Measurements from ENCODE around the gene SPTB.

GRCh38 chr14:64841121-64841651, 38.5 kb downstream of the SPTB start:
- TF ChIP-seq, protein P1, sequence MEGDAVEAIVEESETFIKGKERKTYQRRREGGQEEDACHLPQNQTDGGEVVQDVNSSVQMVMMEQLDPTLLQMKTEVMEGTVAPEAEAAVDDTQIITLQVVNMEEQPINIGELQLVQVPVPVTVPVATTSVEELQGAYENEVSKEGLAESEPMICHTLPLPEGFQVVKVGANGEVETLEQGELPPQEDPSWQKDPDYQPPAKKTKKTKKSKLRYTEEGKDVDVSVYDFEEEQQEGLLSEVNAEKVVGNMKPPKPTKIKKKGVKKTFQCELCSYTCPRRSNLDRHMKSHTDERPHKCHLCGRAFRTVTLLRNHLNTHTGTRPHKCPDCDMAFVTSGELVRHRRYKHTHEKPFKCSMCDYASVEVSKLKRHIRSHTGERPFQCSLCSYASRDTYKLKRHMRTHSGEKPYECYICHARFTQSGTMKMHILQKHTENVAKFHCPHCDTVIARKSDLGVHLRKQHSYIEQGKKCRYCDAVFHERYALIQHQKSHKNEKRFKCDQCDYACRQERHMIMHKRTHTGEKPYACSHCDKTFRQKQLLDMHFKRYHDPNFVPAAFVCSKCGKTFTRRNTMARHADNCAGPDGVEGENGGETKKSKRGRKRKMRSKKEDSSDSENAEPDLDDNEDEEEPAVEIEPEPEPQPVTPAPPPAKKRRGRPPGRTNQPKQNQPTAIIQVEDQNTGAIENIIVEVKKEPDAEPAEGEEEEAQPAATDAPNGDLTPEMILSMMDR (IDR thresholded peaks at IDR 0.05; ENCODE audit: low read depth, low read length, poor library complexity, severe bottlenecking), result no peak
- TF ChIP-seq EZH2phosphoT487 (IDR thresholded peaks at IDR 0.05; ENCODE audit: borderline replicate concordance, low read length), result no peak

Data from DOHH2 (cell line).